Fibroblast of mammary gland (primary cell): ENCODE results near the gene STX11.
"Not testable (repeated sequence)": the region's sequence is repeated elsewhere in the genome, so short reads cannot be mapped to it uniquely, and the experiment has no call there.

ENCODE experiments used
- DNase-seq: peaks from one replicate; pipeline ENCODE4 v3.0.0-alpha.2; 2010; ENCODE audit warnings: low read depth
- H3K4me3 ChIP-seq: 2 replicates; pipeline ENCODE4 v1.5.1; 2011; ENCODE audit warnings: low read depth, mild to moderate bottlenecking, low read length, moderate library complexity; ENCODE audit not compliant: control insufficient read depth
- CTCF ChIP-seq: conservative IDR thresholded peaks from 2 replicates; pipeline ENCODE4 v1.5.1; 2011; ENCODE audit warnings: low read depth, low read length, inconsistent platforms; ENCODE audit not compliant: control insufficient read depth, insufficient read depth

The STX11 gene

GRCh38 chr6:144178323-144178722 lies 28.0 kb downstream of the STX11 start:
- no peak for TF ChIP-seq CTCF
- H3K4me3 ChIP-seq: no peak overlapping the region
- DNase-seq: no peak

- DNase-seq: no peak
- no peak overlapping the region for H3K4me3 ChIP-seq
- TF ChIP-seq CTCF: no peak
These were observed 28.9 kb downstream of the STX11 start for GRCh38 chr6:144179237-144179636.

- TF ChIP-seq CTCF: no peak
- DNase-seq: no peak
- H3K4me3 ChIP-seq: no peak overlapping the region
These were observed 29.5 kb downstream of the STX11 start for GRCh38 chr6:144179828-144180227.

- DNase-seq, H3K4me3 ChIP-seq: not testable (repeated sequence)
These were observed 30.0 kb downstream of the STX11 start for GRCh38 chr6:144180354-144180753.

- no peak for TF ChIP-seq CTCF
- no peak for DNase-seq
- H3K4me3 ChIP-seq: no peak overlapping the region
These were observed 31.3 kb downstream of the STX11 start for GRCh38 chr6:144181639-144182038.

- not testable (repeated sequence) for H3K4me3 ChIP-seq, DNase-seq
These were observed 33.9 kb downstream of the STX11 start for GRCh38 chr6:144184186-144184585.

GRCh38 chr6:144185133-144185836 lies 35.0 kb downstream of the STX11 start:
- H3K4me3 ChIP-seq: no peak overlapping the region
- no peak for TF ChIP-seq CTCF
- DNase-seq: no peak
